ENCODE results near the gene STK10. TPM values are rescaled to one million over a fixed set of nuclear protein-coding genes. Genes with fewer than 3 reads are reported as not detected.
A peak's percentile ranks its signal among the peaks of the same experiment; 100 is the strongest.

STK10 gene
- total RNA-seq, 1 donor: 27.1 TPM

DNA sequence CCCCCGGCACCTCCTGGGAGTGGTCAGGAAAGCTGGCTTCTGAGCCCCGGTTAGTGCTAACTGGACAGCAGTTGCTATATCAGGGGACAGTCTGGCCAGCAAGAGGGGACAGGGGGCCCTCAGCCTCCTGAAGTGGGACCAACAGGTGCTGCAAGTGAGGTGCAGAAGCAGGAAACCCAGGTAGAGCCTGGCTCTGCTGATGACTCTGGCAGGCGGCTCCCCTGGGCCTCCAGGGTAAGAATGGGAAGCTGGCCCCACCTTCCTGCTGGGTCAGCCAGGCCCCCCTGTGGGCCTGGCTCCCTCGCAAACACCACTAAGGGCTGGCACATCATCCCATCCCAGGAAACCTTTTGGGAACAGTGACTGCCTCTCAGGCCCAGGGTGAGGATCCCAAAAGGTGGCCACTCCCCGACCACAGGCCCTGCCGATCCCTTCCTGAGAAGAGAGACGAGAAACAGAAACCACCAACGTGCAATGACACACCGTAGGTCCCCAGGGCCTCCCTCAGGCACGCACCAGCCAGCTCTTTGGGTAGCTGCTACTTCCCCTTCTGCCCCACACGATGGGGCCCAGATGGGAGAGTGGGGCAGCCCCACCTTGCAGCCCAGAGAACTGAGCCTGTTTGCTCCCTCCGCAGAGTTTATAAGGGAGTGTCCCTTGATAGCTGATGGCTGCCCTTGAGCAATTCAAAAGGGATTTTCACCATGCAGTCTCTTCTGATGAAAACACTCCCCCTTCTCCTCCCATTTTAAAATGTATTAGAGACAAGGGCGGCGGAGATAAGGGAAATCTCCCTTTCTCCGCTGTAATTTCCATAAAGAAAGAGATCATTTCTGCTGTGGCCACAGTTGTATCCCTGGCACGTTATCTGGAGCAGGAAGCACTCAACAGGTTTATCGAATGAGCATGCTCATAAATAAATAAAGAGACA is 76.8 kb downstream of the STK10 start:
- peak; percentile 91 for DNase-seq (ENCODE audit: insufficient read length, low spot score, missing footprints)
- peak overlapping the region; percentile 61 for H3K4me2 ChIP-seq (ENCODE audit: insufficient read depth, low read length)
- peaks cover 23% of the 10 kb centered on the region for H3K79me2 ChIP-seq (ENCODE audit: insufficient read depth, low read length)
- H3K4me1 ChIP-seq (ENCODE audit: insufficient read depth, low read length): peaks cover 45% of the 10 kb centered on the region
- H2AFZ ChIP-seq (ENCODE audit: low read length): peak overlapping the region; percentile 27
- no peaks in the 10 kb centered on the region for H3K9me3 ChIP-seq (ENCODE audit: low read depth, low read length)
- H3K27ac ChIP-seq (ENCODE audit: low read depth, low read length): peak overlapping the region; percentile 82
- H3K36me3 ChIP-seq (ENCODE audit: insufficient read depth, low read length): peaks cover 22% of the 10 kb centered on the region
- no peaks in the 10 kb centered on the region for H3K27me3 ChIP-seq (ENCODE audit: insufficient read depth, low read length)
- TF ChIP-seq, protein P1, sequence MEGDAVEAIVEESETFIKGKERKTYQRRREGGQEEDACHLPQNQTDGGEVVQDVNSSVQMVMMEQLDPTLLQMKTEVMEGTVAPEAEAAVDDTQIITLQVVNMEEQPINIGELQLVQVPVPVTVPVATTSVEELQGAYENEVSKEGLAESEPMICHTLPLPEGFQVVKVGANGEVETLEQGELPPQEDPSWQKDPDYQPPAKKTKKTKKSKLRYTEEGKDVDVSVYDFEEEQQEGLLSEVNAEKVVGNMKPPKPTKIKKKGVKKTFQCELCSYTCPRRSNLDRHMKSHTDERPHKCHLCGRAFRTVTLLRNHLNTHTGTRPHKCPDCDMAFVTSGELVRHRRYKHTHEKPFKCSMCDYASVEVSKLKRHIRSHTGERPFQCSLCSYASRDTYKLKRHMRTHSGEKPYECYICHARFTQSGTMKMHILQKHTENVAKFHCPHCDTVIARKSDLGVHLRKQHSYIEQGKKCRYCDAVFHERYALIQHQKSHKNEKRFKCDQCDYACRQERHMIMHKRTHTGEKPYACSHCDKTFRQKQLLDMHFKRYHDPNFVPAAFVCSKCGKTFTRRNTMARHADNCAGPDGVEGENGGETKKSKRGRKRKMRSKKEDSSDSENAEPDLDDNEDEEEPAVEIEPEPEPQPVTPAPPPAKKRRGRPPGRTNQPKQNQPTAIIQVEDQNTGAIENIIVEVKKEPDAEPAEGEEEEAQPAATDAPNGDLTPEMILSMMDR (IDR thresholded peaks at IDR 0.05; ENCODE audit: extremely low read depth, low read depth, low read length): no peak
- peak overlapping the region; percentile 50 for H3K4me3 ChIP-seq (ENCODE audit: insufficient read depth, low read length)
- H4K20me1 ChIP-seq (ENCODE audit: insufficient read depth, low read length): no peaks in the 10 kb centered on the region

DNA sequence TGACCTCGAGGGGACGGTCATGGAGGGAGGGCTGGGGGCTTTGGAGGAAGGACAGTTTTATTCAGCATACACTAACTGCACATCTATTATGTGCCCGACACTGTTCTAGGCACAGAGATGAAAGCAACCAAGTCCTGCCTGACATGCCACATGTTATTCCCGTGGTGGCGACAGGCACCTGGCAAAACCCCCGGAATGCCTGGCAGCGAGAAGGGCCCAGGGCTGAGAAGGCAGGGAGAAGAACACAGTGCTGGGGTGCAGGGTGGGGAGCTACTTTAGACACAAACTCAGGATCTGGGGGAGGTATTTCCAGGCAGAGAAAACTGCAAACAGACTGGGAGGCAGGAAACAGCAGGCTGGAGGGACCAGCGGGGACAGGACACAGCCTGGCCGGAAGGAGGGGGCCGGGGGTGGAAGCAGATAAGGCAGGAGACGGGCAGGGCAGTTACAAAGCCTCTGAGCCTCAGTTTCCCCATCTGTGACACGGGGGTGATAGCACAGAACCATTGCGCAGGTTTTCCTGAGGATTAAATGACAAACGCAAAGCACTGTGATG is 77.7 kb downstream of the STK10 start:
- Histone ChIP-seq H3K27ac (ENCODE audit: low read depth, low read length) (peak overlapping the region; percentile 82), H4K20me1 (ENCODE audit: insufficient read depth, low read length) (no peaks in the 10 kb centered on the region), H3K27me3 (ENCODE audit: insufficient read depth, low read length) (no peaks in the 10 kb centered on the region), H3K4me1 (ENCODE audit: insufficient read depth, low read length) (peaks cover 45% of the 10 kb centered on the region), H3K4me3 (ENCODE audit: insufficient read depth, low read length) (no peak overlapping the region), H3K9me3 (ENCODE audit: low read depth, low read length) (no peaks in the 10 kb centered on the region), H3K36me3 (ENCODE audit: insufficient read depth, low read length) (peaks cover 20% of the 10 kb centered on the region), H2AFZ (ENCODE audit: low read length) (no peak overlapping the region), H3K79me2 (ENCODE audit: insufficient read depth, low read length) (peaks cover 20% of the 10 kb centered on the region), H3K4me2 (ENCODE audit: insufficient read depth, low read length) (no peak overlapping the region)
- no peak for DNase-seq (ENCODE audit: insufficient read length, low spot score, missing footprints)
- TF ChIP-seq, protein P1 (IDR thresholded peaks at IDR 0.05; ENCODE audit: extremely low read depth, low read depth, low read length): no peak

DNA sequence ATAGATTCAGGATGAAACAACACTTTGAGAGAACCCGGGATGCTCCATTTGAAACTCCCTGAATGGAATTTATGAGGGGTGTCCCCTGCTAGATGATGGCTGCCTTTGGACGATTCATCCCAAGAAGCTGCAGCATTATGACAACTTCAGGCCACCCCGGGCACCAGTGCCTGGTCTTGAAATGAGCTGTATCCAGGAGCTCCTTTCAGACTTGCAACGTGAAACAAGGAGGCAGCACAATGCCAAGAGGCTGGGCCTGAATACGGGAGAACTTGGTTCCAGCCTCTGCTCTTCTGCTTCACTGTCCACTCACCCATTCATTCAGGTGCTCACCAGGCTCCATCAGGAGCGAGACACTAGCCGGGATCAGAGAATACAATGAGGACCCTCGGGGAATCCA is 78.3 kb downstream of the STK10 start:
- H3K36me3 ChIP-seq (ENCODE audit: insufficient read depth, low read length): peaks cover 21% of the 10 kb centered on the region
- H3K9me3 ChIP-seq (ENCODE audit: low read depth, low read length): no peaks in the 10 kb centered on the region
- H2AFZ ChIP-seq (ENCODE audit: low read length): no peak overlapping the region
- no peak for DNase-seq (ENCODE audit: insufficient read length, low spot score, missing footprints)
- no peaks in the 10 kb centered on the region for H3K27me3 ChIP-seq (ENCODE audit: insufficient read depth, low read length)
- H4K20me1 ChIP-seq (ENCODE audit: insufficient read depth, low read length): no peaks in the 10 kb centered on the region
- H3K4me3 ChIP-seq (ENCODE audit: insufficient read depth, low read length): no peak overlapping the region
- no peak overlapping the region for H3K27ac ChIP-seq (ENCODE audit: low read depth, low read length)
- peaks cover 45% of the 10 kb centered on the region for H3K4me1 ChIP-seq (ENCODE audit: insufficient read depth, low read length)
- H3K79me2 ChIP-seq (ENCODE audit: insufficient read depth, low read length): peaks cover 16% of the 10 kb centered on the region
- no peak overlapping the region for H3K4me2 ChIP-seq (ENCODE audit: insufficient read depth, low read length)
- TF ChIP-seq, protein P1 (IDR thresholded peaks at IDR 0.05; ENCODE audit: extremely low read depth, low read depth, low read length): no peak

DNA sequence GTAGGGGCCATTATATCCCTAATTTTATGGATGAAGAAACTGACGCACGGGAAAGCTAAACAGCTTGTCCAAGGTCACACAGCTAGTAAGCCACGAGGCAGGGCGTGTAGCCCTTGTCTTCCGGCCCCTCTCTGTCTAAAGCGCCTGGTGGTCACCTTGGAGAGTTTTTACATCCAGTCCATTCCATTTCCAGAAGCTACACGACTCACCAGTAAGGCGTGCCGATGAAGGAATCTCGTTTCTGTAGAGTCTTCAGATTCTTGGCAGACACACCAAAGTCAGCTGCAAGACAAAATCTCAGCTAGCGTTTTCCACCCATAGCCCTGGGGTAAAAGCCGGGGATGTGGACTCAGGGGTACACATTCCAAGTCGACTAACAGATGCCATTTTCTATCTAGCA is 80.5 kb downstream of the STK10 start:
- H4K20me1 ChIP-seq (ENCODE audit: insufficient read depth, low read length): peaks cover 3% of the 10 kb centered on the region
- peaks cover 44% of the 10 kb centered on the region for H3K4me1 ChIP-seq (ENCODE audit: insufficient read depth, low read length)

More for the DNA sequence above, 80.5 kb downstream of the STK10 start:
- Histone ChIP-seq H3K36me3 (ENCODE audit: insufficient read depth, low read length) (peaks cover 23% of the 10 kb centered on the region), H3K4me3 (ENCODE audit: insufficient read depth, low read length) (no peak overlapping the region), H3K27ac (ENCODE audit: low read depth, low read length) (peak overlapping the region; percentile 56), H3K4me2 (ENCODE audit: insufficient read depth, low read length) (peak overlapping the region; percentile 79), H2AFZ (ENCODE audit: low read length) (no peak overlapping the region), H3K79me2 (ENCODE audit: insufficient read depth, low read length) (peaks cover 16% of the 10 kb centered on the region), H3K9me3 (ENCODE audit: low read depth, low read length) (no peaks in the 10 kb centered on the region), H3K27me3 (ENCODE audit: insufficient read depth, low read length) (no peaks in the 10 kb centered on the region)
- TF ChIP-seq, protein P1 (IDR thresholded peaks at IDR 0.05; ENCODE audit: extremely low read depth, low read depth, low read length): no peak
- peak; percentile 94 for DNase-seq (ENCODE audit: insufficient read length, low spot score, missing footprints)
